Endothelial cell of umbilical vein (primary cell): Measurements from ENCODE around the gene C3orf52. TPM values are rescaled to one million over a fixed set of nuclear protein-coding genes. Genes with fewer than 3 reads are reported as not detected.
"Not testable (repeated sequence)": the region's sequence is repeated elsewhere in the genome, so short reads cannot be mapped to it uniquely, and the experiment has no call there.

Source experiments
- Bru-seq: library from RNA; stranded (reverse); fragments of 400-500 nt; gene quantifications from one replicate; lab custom pipeline; 2021; lab: Mats Ljungman, UMichigan
- BruChase-seq, 2 experiments: library from RNA; stranded (reverse); fragments of 400-500 nt; gene quantifications; one replicate each; lab custom pipeline; 2021; lab: Mats Ljungman, UMichigan
- BruUV-seq: library from RNA; stranded (reverse); fragments of 400-500 nt; replicated peaks from 2 replicates; lab custom pipeline; 2021; lab: Mats Ljungman, UMichigan
- CTCF ChIA-PET: fragments of 300-600, 350-600 bp; sonication (Branson Sonifier 250); formaldehyde crosslinking; loops from one replicate; lab custom pipeline; 2021; ENCODE audit warnings: antibody characterized with exemption, inconsistent platforms; lab: Charles Lee
- POLR2A ChIA-PET: fragments of 300-600, 350-600 bp; sonication (Branson Sonifier 250); formaldehyde crosslinking; loops from one replicate; lab custom pipeline; 2021; ENCODE audit warnings: antibody characterized with exemption, inconsistent platforms; lab: Charles Lee
- DNase-seq: peaks from one replicate; pipeline ENCODE4 v3.0.0-alpha.2; 2011; ENCODE audit warnings: low read depth, low spot score
- FAIRE-seq: peaks from 2 replicates; lab custom pipeline; 2011; peaks lifted over from hg19 to GRCh38; lab: Jason Lieb, UNC
- H2AFZ ChIP-seq: 2 replicates; pipeline ENCODE4 v1.6.0; 2012; ENCODE audit warnings: low read depth, low read length, control low read depth, inconsistent platforms
- H3K27ac ChIP-seq: 2 replicates; pipeline ENCODE4 v1.5.1; 2011; ENCODE audit warnings: low read depth, mild to moderate bottlenecking, control low read depth, low read length, moderate library complexity; ENCODE audit not compliant: insufficient read depth
- H3K27me3 ChIP-seq, 2 experiments: 2 replicates each; pipeline versions ENCODE4 v1.6.0 to v1.6.1; 2011; ENCODE audit warnings: low read length in 2 of 2, mixed read lengths in 1 of 2; ENCODE audit not compliant: control insufficient read depth in 2 of 2, insufficient read depth in 2 of 2
- H3K36me3 ChIP-seq, 2 experiments: 2 replicates in 1 of 2; 3 replicates in 1 of 2; pipeline ENCODE4 v1.5.1; 2011; ENCODE audit warnings: low read length in 2 of 2, mild to moderate bottlenecking in 1 of 2, moderate library complexity in 1 of 2; ENCODE audit not compliant: control insufficient read depth in 2 of 2, insufficient read depth in 2 of 2; ENCODE audit errors: extremely low read depth in 1 of 2
- H3K4me1 ChIP-seq: 3 replicates; pipeline ENCODE4 v1.5.1; 2011; ENCODE audit warnings: mild to moderate bottlenecking, low read length; ENCODE audit not compliant: control insufficient read depth, insufficient read depth; ENCODE audit errors: extremely low read depth
- H3K4me2 ChIP-seq: 2 replicates; pipeline ENCODE4 v1.6.1; 2011; ENCODE audit warnings: low read length, control low read depth, mixed read lengths; ENCODE audit not compliant: insufficient read depth
- H3K4me3 ChIP-seq, 3 experiments: fragments of 200-600 bp in 1 of 3; sonication (generic), shearing (Covaris generic) in 1 of 3; replicated peaks in 1 of 3; 2 replicates each; pipeline ENCODE4 v1.5.1; 2011 to 2016; ENCODE audit warnings: control low read depth in 3 of 3, low read length in 3 of 3, mild to moderate bottlenecking in 2 of 3, inconsistent platforms in 1 of 3, low read depth in 1 of 3, moderate library complexity in 1 of 3; ENCODE audit not compliant: insufficient read depth in 1 of 3
- H3K79me2 ChIP-seq: 2 replicates; pipeline ENCODE4 v1.6.0; 2012; ENCODE audit warnings: low read length, inconsistent platforms; ENCODE audit not compliant: control insufficient read depth, insufficient read depth
- H3K9ac ChIP-seq: replicated peaks from 2 replicates; pipeline ENCODE3; 2011; ENCODE audit warnings: low read length, control low read depth; ENCODE audit not compliant: insufficient read depth; ENCODE audit errors: extremely low read depth
- H3K9me1 ChIP-seq: replicated peaks from 3 replicates; pipeline ENCODE4 v1.6.0; 2011; ENCODE audit warnings: mild to moderate bottlenecking, low read length; ENCODE audit not compliant: control insufficient read depth, insufficient read depth; ENCODE audit errors: extremely low read depth
- H3K9me3 ChIP-seq: replicated peaks from 2 replicates; pipeline ENCODE4 v1.5.1; 2012; ENCODE audit warnings: low read length, inconsistent platforms; ENCODE audit not compliant: control insufficient read depth, insufficient read depth
- H4K20me1 ChIP-seq: replicated peaks from 2 replicates; pipeline ENCODE3; 2011; ENCODE audit warnings: mild to moderate bottlenecking, low read length; ENCODE audit not compliant: control insufficient read depth, insufficient read depth; ENCODE audit errors: extremely low read depth
- EZH2 ChIP-seq: IDR thresholded peaks from 2 replicates; pipeline ENCODE4 v1.6.1; 2012; ENCODE audit warnings: borderline replicate concordance, low read depth, mild to moderate bottlenecking, moderate library complexity, low read length, inconsistent platforms; ENCODE audit not compliant: severe bottlenecking
- FOS ChIP-seq: IDR thresholded peaks from 2 replicates; pipeline ENCODE4 v1.6.1; 2011; ENCODE audit warnings: mild to moderate bottlenecking, low read length, moderate library complexity, borderline replicate concordance; ENCODE audit not compliant: insufficient read depth
- GATA2 ChIP-seq: IDR thresholded peaks from 2 replicates; pipeline ENCODE4 v1.7.0; 2011; ENCODE audit warnings: low read depth, mild to moderate bottlenecking, moderate library complexity, mixed read lengths, low read length; ENCODE audit not compliant: insufficient read length, insufficient read depth
- JUN ChIP-seq: IDR thresholded peaks from 2 replicates; pipeline ENCODE4 v1.6.1; 2011; ENCODE audit warnings: borderline replicate concordance, low read depth; ENCODE audit not compliant: insufficient read length, insufficient read depth
- MYC ChIP-seq: IDR thresholded peaks from one replicate; pipeline ENCODE4 v1.6.1; 2011; ENCODE audit warnings: mild to moderate bottlenecking, low read depth, low read length
- POLR2A ChIP-seq: IDR thresholded peaks from 2 replicates; pipeline ENCODE4 v1.6.1; 2012; ENCODE audit warnings: low read depth, mild to moderate bottlenecking, control low read depth, low read length
- POLR2AphosphoS5 ChIP-seq: IDR thresholded peaks from 2 replicates; pipeline ENCODE4 v1.6.1; 2012; ENCODE audit warnings: low read depth, mild to moderate bottlenecking, control low read depth, low read length, moderate library complexity; ENCODE audit not compliant: insufficient read depth
- dilution Hi-C: fragments of 300-500 bp; cut with MboI; formaldehyde crosslinking; loops from one replicate; pipeline ENCODE4 v1.15.0; 2019; ENCODE audit warnings: low sequenced_read_pairs; ENCODE audit not compliant: extremely low pct_ligation_motif_present
- intact Hi-C: fragments of 100-400 bp; cut with micrococcal nuclease; formaldehyde crosslinking; loops from one replicate; pipeline ENCODE4 v1.10.0; 2022
- long read RNA-seq: library from polyadenylated mRNA; stranded (forward); transcript quantifications from one replicate; pipeline ENCODE4 v2.0.0, GENCODE V29; 2021
- polyA minus RNA-seq, 3 experiments: library from RNA; depleted of rRNA, polyadenylated mRNA; stranded (reverse); fragments of >200 nt; gene quantifications; 1 replicate in 1 of 3; 2 replicates in 2 of 3; pipeline ENCODE4 v1.2.3, GENCODE V29; 2011
- polyA plus RNA-seq, 4 experiments: library from polyadenylated mRNA; depleted of rRNA in 3 of 4; stranded (reverse) in 3 of 4; unstranded in 1 of 4; fragments of >200 nt; gene quantifications; 2 replicates each; pipeline versions ENCODE4 v1.2.1 to v1.2.3, GENCODE V29; 2011 to 2012; ENCODE audit warnings: missing spikeins in 1 of 4
- total RNA-seq: library from RNA; stranded (reverse); gene quantifications from 2 replicates; pipeline ENCODE4 v1.2.3, GENCODE V29; 2021
- TF ChIP-seq, protein P1 (sequence below), 2 donors: IDR thresholded peaks; 1 replicate in 1 of 2; 2 replicates in 1 of 2; pipeline ENCODE4 v1.5.1; 2011; ENCODE audit warnings: low read length in 2 of 2, mild to moderate bottlenecking in 2 of 2, moderate library complexity in 2 of 2, control low read depth in 1 of 2, inconsistent platforms in 1 of 2, low read depth in 1 of 2; ENCODE audit not compliant: insufficient read depth in 1 of 2; ENCODE audit errors: extremely low read depth in 1 of 2
- TF ChIP-seq, protein P2 (sequence below): IDR thresholded peaks from 2 replicates; pipeline ENCODE4 v1.6.1; 2011; ENCODE audit not compliant: insufficient read depth, insufficient read length

The C3orf52 gene, protein sequence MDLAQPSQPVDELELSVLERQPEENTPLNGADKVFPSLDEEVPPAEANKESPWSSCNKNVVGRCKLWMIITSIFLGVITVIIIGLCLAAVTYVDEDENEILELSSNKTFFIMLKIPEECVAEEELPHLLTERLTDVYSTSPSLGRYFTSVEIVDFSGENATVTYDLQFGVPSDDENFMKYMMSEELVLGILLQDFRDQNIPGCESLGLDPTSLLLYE
- total RNA-seq (2.1 and 4.6 TPM in 2 replicates), polyA plus RNA-seq (2.9 and 4.2 TPM in 2 replicates), polyA minus RNA-seq (6.1 and 6.8 TPM in 2 replicates), Bru-seq, nascent RNA (percentile 53 among the genes with signal in this experiment), BruChase-seq, experiment 1, labeled RNA remaining after a 6-hour chase (percentile 40 among the genes with signal in this experiment), BruChase-seq, experiment 2, labeled RNA remaining after a 2-hour chase (percentile 48 among the genes with signal in this experiment)
- polyA plus RNA-seq (2011; cell fraction: cytosol; rRNA removed), result 2.3 and 2.6 TPM in 2 replicates
- 7.8 and 9.8 TPM in 2 replicates for polyA plus RNA-seq (2011; cell fraction: nucleus; rRNA removed)
- 1.8 and 4.0 TPM in 2 replicates for polyA plus RNA-seq (2012)
- 4.4 TPM for polyA minus RNA-seq (2011; cell fraction: cytosol; rRNA and poly(A)+ RNA removed)
- 11.0 and 14.6 TPM in 2 replicates for polyA minus RNA-seq (2011; cell fraction: nucleus; rRNA and poly(A)+ RNA removed)
- long read RNA-seq, partial matches to known transcripts, result 0 of 5 reads
- long read RNA-seq, other reads (novel, unspliced or antisense), result 2 of 5 reads

DNA sequence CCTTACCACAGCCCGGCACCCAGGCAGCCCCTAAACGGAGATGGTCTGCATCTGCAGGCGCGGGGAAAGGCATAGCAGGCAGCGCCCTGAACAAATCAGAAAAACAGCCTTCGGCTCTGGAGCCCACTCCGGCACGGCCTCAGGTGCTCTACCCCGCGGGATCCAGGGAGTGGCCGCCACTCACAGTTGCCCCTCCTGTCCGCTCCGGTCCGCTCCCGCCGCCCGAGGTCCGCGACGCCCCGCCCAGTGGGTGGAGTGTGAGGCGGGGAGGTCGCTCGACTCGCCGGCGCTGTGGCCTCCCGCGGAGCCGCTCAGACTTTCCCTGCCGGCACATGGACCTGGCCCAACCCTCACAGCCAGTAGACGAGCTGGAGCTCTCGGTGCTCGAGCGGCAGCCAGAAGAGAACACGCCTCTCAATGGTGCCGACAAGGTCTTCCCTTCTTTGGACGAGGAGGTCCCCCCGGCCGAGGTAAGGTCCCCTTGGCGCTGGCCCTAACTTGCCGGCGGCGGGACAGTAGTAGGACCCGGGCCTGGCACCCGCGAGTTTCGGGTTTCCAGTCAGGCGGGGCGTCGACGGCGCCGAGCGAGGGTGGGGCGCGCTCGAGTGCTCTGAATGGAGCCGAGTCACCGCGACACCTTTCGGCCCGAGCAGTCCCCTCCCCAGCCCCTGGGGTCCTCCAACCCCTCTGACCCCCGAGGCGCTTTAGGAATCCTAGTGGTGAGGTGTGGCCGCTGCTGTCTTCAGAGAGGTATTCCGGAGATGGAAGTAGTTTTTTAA is at the start of gene C3orf52:
C3orf52 (plus strand) TSS at position 314 of the 779 bp plus-strand sequence; CDS start at position 333, 19 bp downstream.
- dilution Hi-C loops (no loop called here), intact Hi-C loops (no loop called here)
- Histone ChIP-seq H3K9me3 (no peaks in the 10 kb centered on the region), H3K79me2 (no peaks in the 10 kb centered on the region), H3K27me3 (no peaks in the 10 kb centered on the region), H3K4me2 (peak within 1 kb of the TSS; percentile 74), H2AFZ (peak within 1 kb of the TSS; percentile 42), H3K36me3 (no peaks in the 10 kb centered on the region), H3K9me1 (no peaks in the 10 kb centered on the region), H3K27ac (peak within 1 kb of the TSS; percentile 1), H3K4me1 (peaks cover 16% of the 10 kb centered on the region), H3K4me3 (peak within 1 kb of the TSS; percentile 1 to 70 (median 46)), H4K20me1 (no peaks in the 10 kb centered on the region), H3K9ac (peak within 1 kb of the TSS; percentile 43)
- FAIRE-seq (peak; percentile 85), DNase-seq (peak; percentile 83)
- peak; percentile 61 for TF ChIP-seq POLR2AphosphoS5
- peak; percentile 53 for TF ChIP-seq POLR2A
- no peak for TF ChIP-seq EZH2
- TF ChIP-seq JUN, result no peak
- TF ChIP-seq GATA2, result no peak
- TF ChIP-seq, protein P1, sequence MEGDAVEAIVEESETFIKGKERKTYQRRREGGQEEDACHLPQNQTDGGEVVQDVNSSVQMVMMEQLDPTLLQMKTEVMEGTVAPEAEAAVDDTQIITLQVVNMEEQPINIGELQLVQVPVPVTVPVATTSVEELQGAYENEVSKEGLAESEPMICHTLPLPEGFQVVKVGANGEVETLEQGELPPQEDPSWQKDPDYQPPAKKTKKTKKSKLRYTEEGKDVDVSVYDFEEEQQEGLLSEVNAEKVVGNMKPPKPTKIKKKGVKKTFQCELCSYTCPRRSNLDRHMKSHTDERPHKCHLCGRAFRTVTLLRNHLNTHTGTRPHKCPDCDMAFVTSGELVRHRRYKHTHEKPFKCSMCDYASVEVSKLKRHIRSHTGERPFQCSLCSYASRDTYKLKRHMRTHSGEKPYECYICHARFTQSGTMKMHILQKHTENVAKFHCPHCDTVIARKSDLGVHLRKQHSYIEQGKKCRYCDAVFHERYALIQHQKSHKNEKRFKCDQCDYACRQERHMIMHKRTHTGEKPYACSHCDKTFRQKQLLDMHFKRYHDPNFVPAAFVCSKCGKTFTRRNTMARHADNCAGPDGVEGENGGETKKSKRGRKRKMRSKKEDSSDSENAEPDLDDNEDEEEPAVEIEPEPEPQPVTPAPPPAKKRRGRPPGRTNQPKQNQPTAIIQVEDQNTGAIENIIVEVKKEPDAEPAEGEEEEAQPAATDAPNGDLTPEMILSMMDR (IDR thresholded peaks at IDR 0.05; ENCODE audit: extremely low read depth in 1 of 2, insufficient read depth in 1 of 2, low read depth in 1 of 2, low read length in 2 of 2), result no peak
- no peak for TF ChIP-seq MYC
- TF ChIP-seq, protein P2, sequence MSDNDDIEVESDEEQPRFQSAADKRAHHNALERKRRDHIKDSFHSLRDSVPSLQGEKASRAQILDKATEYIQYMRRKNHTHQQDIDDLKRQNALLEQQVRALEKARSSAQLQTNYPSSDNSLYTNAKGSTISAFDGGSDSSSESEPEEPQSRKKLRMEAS, result peak; percentile 52
- no peak for TF ChIP-seq FOS
- CTCF ChIA-PET, result interaction anchor here (1.8 to 1.9 kb wide), 2 partner anchors 11 to 25 kb away, joined by 7 to 13 read pairs; no protein-coding TSS in a partner anchor
- TSS peak; percentile 66 for BruUV-seq
- POLR2A ChIA-PET, result no interaction called here

DNA sequence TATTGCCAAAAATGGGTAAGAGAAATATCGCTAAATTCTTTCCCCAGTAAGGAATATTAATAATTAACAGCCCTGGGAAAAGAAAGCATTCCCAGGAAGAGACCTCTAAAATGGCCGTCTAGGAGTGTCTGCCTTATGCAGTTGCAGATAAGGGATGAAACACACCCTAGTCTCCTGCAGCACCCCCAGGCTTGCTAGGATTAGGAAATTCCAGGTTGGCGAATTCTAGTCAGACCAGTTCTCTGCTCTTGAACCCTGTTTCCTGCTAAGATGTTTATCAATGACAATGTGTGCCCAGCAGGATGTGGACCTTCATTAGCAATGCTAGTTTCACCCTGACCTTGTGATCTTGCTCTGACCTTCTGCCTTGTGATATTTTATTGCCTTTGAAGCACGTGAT is 49.0 kb upstream of the C3orf52 start:
- CTCF ChIA-PET, result interaction anchor here (0.9 kb wide), 1 partner anchor 321 kb away, joined by 3 read pairs; no protein-coding TSS in a partner anchor
- H3K9me3 ChIP-seq, DNase-seq, intact Hi-C loops, BruUV-seq, H3K36me3 ChIP-seq, H3K4me2 ChIP-seq, H3K9me1 ChIP-seq, H4K20me1 ChIP-seq, FAIRE-seq, H2AFZ ChIP-seq, H3K9ac ChIP-seq, POLR2A ChIA-PET, H3K27ac ChIP-seq, dilution Hi-C loops, H3K79me2 ChIP-seq, H3K27me3 ChIP-seq, H3K4me1 ChIP-seq, H3K4me3 ChIP-seq: not testable (repeated sequence)
